Fibroblast of the aortic adventitia (primary cell): Measurements from ENCODE around the gene OPA3. TPM values are rescaled to one million over a fixed set of nuclear protein-coding genes. Genes with fewer than 3 reads are reported as not detected.

Experiments
- DNase-seq: peaks from one replicate; pipeline ENCODE4 v3.0.0-alpha.2; 2010; ENCODE audit warnings: low read depth
- H3K4me3 ChIP-seq: 2 replicates; pipeline ENCODE4 v1.5.1; 2011; ENCODE audit warnings: low read depth, mild to moderate bottlenecking, control low read depth, low read length, moderate library complexity
- CTCF ChIP-seq: IDR thresholded peaks from 2 replicates; pipeline ENCODE4 v1.5.1; 2011; ENCODE audit warnings: mild to moderate bottlenecking, low read length, control low read depth, inconsistent platforms; ENCODE audit not compliant: insufficient read depth
- total RNA-seq: library from RNA; depleted of rRNA; stranded (reverse); fragments of >200 nt; gene quantifications from 2 replicates; pipeline ENCODE4 v1.2.3, GENCODE V29; 2012; ENCODE audit warnings: low replicate concordance

The OPA3 gene
- total RNA-seq, 1 donor, result 8.8 TPM

- no peak for DNase-seq
- H3K4me3 ChIP-seq, result no peak overlapping the region
Observed at GRCh38 chr19:45529420-45529785, 55.2 kb downstream of the OPA3 start.

DNA sequence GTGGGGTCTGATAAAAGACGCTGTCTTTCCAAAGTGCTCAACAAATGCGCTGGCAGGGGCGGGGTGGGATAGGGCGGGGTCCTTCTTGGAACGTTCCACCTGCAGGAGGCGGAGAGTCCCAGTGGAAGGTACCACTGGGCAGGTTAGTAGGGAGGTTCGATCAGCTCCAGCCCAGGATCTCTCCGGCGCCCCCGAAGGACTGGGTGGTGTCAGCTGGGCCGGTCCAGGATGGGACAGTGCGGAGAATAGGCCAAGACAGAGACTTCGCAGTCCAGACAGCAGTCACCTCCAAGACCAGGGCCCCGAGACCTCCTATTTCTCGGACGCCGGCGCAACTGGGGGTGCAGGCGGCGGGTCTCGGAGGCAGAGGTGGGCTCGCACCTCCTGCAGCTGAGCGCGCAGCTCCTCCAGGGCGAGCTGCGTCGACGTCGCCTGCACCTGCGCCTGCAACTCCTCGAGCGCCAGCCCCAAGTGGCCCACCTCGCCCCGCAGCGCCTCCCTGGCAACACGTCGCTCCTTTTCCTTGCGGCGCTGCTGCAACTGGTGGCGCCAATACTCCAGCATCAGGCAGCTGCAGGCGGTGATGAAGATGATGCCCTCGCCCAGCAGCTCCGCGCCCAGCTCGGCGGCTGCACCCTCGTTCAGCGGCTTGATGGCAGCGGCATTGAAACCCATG lies 55.7 kb downstream of the OPA3 start:
- H3K4me3 ChIP-seq, result no peak overlapping the region
- no peak for DNase-seq
- no peak for TF ChIP-seq CTCF

More at GRCh38 chr19:45529420-45529785, 55.2 kb downstream of the OPA3 start:
- TF ChIP-seq CTCF, result no peak

DNA sequence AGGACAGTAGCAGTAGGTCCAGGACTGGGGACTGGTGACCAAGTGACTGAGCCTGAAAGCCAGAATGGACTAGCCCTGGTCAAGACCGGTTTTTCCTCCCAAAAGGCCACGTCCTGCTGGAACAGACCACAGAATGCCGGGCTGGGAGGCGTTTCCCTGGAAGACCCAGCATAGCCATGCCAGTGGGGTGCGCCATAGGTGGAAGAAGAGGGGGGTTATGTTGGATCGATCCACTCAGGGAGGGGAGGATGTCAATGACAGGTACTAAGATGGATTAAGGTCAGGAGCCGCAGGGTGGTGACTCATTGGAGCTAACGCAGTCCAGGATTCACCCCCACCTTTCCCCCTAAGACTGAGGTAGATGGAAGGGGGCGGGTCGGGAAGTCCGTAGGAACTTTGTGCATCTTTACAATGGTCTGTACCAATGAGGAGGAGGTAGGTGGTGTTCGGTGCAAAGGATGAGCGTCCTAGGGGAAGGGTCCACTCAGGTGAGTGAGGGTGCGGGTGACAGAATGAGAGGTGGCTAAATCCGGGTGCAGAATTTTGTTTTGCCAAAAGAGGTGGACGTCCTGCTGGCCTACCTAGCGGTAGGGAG lies 56.4 kb downstream of the OPA3 start:
- no peak for TF ChIP-seq CTCF
- no peak overlapping the region for H3K4me3 ChIP-seq
- DNase-seq, result peak; percentile 45

DNA sequence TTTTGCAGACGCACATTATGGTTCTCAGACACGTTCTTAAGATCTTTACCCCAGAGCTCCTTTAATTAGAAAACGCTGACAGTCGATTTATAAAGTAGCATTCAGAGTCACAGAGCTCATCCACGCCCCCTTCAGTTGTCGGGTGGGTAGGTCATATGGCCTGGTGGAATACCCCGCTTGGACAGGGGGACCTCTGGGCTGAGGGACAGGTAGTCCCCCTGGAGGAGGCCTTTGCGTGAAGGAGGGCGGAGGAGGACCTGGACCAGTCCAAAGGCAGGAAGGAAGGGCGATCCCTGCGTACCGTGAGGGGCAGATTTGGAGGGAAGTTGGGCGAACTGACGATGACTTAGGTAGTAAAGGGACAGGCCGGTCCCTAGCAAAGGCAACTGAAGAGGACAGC lies 56.9 kb downstream of the OPA3 start:
- H3K4me3 ChIP-seq, result no peak overlapping the region
- DNase-seq, result no peak
- no peak for TF ChIP-seq CTCF

GRCh38 chr19:45526971-45527370 lies 57.6 kb downstream of the OPA3 start:
- DNase-seq, result no peak
- H3K4me3 ChIP-seq, result no peak overlapping the region
- no peak for TF ChIP-seq CTCF

GRCh38 chr19:45526143-45526542 lies 58.5 kb downstream of the OPA3 start:
- DNase-seq, result peak; percentile 53
- no peak overlapping the region for H3K4me3 ChIP-seq
- TF ChIP-seq CTCF, result no peak
